ENCODE results near the gene ZNF622.
A peak's percentile ranks its signal among the peaks of the same experiment; 100 is the strongest.

ZNF622 gene, protein sequence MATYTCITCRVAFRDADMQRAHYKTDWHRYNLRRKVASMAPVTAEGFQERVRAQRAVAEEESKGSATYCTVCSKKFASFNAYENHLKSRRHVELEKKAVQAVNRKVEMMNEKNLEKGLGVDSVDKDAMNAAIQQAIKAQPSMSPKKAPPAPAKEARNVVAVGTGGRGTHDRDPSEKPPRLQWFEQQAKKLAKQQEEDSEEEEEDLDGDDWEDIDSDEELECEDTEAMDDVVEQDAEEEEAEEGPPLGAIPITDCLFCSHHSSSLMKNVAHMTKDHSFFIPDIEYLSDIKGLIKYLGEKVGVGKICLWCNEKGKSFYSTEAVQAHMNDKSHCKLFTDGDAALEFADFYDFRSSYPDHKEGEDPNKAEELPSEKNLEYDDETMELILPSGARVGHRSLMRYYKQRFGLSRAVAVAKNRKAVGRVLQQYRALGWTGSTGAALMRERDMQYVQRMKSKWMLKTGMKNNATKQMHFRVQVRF

GRCh38 chr5:16465544-16466432 is at the start of gene ZNF622:
Gene ZNF622 (minus strand): TSS chr5:16465800. CDS start chr5:16465665, 135 bp downstream.
- Mint-ChIP-seq H3K36me3 (peaks cover 54% of the 10 kb centered on the region), H3K27me3 (no peaks in the 10 kb centered on the region), H3K4me1 (peaks cover 68% of the 10 kb centered on the region), H3K27ac (peak within 1 kb of the TSS; percentile 94), H3K9me3 (no peaks in the 10 kb centered on the region), H3K4me3 (peak within 1 kb of the TSS; percentile 98)
- DNase-seq = peak; percentile 94
- CTCF ChIA-PET = interaction anchor here (2.8 kb wide), 1 partner anchor 10 kb away, joined by 15 read pairs; no protein-coding TSS in a partner anchor

- Mint-ChIP-seq H3K36me3 (peaks cover 11% of the 10 kb centered on the region), H3K9me3 (no peaks in the 10 kb centered on the region), H3K4me3 (no peak overlapping the region), H3K27ac (no peak overlapping the region), H3K4me1 (peaks cover 5% of the 10 kb centered on the region), H3K27me3 (no peaks in the 10 kb centered on the region)
- no peak for DNase-seq
- CTCF ChIA-PET = no interaction called here
Observed at GRCh38 chr5:16510098-16510497, 44.5 kb upstream of the ZNF622 start.

- H3K27ac Mint-ChIP-seq = no peak overlapping the region
- CTCF ChIA-PET = no interaction called here
- DNase-seq = no peak
Observed at GRCh38 chr5:16508730-16509531, 43.3 kb upstream of the ZNF622 start.

GRCh38 chr5:16507716-16508115 is 42.1 kb upstream of the ZNF622 start:
- no peaks in the 10 kb centered on the region for H3K27me3 Mint-ChIP-seq
- peaks cover 5% of the 10 kb centered on the region for H3K4me1 Mint-ChIP-seq
- H3K4me3 Mint-ChIP-seq = no peak overlapping the region
- DNase-seq = no peak
- no peaks in the 10 kb centered on the region for H3K9me3 Mint-ChIP-seq
- CTCF ChIA-PET = no interaction called here
- peaks cover 12% of the 10 kb centered on the region for H3K36me3 Mint-ChIP-seq
- H3K27ac Mint-ChIP-seq = no peak overlapping the region

More at GRCh38 chr5:16508730-16509531, 43.3 kb upstream of the ZNF622 start:
- peaks cover 5% of the 10 kb centered on the region for H3K4me1 Mint-ChIP-seq
- H3K9me3 Mint-ChIP-seq = no peaks in the 10 kb centered on the region
- H3K4me3 Mint-ChIP-seq = no peak overlapping the region
- peaks cover 12% of the 10 kb centered on the region for H3K36me3 Mint-ChIP-seq
- no peaks in the 10 kb centered on the region for H3K27me3 Mint-ChIP-seq

- Mint-ChIP-seq H3K27ac (peak overlapping the region; percentile 39), H3K4me3 (no peak overlapping the region), H3K4me1 (peaks cover 5% of the 10 kb centered on the region), H3K27me3 (no peaks in the 10 kb centered on the region), H3K9me3 (peaks cover 2% of the 10 kb centered on the region), H3K36me3 (peaks cover 10% of the 10 kb centered on the region)
- CTCF ChIA-PET = no interaction called here
- no peak for DNase-seq
Observed at GRCh38 chr5:16505904-16506303, 40.3 kb upstream of the ZNF622 start.

DNA sequence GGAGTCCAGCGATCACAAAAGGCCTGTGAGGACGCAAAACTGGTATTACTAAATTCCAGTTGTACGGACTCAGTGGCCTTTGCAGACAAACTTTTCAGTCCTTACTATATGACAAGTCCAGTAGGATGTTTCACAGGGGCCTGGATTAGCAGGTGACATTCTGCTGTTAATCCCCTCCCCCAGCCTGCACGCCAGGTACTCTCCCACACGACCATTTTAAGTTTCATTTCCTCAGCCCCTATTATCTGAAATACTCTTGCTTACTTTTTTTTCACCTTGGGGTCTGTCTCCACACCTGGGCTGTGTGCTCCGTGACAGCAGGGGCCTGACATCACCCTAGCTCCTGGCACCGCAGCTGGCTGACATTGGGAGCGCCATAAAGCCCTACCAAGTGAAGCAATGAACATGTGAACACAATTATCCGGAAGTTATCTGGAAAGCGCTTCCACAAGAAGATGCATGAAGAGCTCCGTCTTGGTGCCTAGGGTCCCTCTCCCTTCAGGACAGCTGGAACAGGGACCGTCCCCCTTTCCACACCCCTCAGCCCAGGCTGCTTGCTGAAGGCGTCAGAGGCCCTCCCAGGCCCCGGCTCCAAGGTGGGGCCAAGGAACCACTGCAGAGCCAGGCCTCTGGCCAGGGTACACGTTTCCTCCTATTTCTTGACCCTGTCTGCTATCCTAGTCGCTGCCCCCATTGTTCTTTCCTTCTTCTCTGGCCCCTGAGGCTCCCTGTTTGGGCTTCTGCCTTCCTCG is 39.7 kb upstream of the ZNF622 start:
- H3K4me3 Mint-ChIP-seq = no peak overlapping the region
- H3K36me3 Mint-ChIP-seq = peaks cover 9% of the 10 kb centered on the region
- CTCF ChIA-PET = no interaction called here
- H3K4me1 Mint-ChIP-seq = peaks cover 3% of the 10 kb centered on the region
- no peaks in the 10 kb centered on the region for H3K27me3 Mint-ChIP-seq
- DNase-seq = no peak
- H3K9me3 Mint-ChIP-seq = peaks cover 2% of the 10 kb centered on the region
- peak overlapping the region; percentile 39 for H3K27ac Mint-ChIP-seq

DNA sequence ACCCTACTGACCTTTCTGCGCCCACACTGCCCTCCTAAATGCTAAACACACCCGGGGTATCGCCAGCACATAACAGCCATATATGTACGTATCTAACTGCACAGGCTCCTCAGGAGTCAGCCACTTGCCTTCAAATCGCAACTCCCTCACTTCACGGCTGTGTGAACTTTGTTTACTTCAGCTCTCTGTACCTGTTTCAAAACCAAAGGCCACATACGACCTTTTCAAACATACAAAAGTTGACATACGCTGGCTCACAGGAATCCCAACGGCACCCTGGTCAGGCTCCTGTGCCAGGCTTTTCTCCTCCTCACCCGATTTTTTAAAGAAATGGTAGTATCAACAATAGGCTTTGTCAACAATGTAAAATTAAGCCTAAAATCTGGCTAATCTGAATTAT is 39.0 kb upstream of the ZNF622 start:
- H3K27ac Mint-ChIP-seq = no peak overlapping the region
- peaks cover 5% of the 10 kb centered on the region for H3K9me3 Mint-ChIP-seq
- peaks cover 11% of the 10 kb centered on the region for H3K36me3 Mint-ChIP-seq
- CTCF ChIA-PET = no interaction called here
- no peaks in the 10 kb centered on the region for H3K27me3 Mint-ChIP-seq
- H3K4me1 Mint-ChIP-seq = no peaks in the 10 kb centered on the region
- no peak overlapping the region for H3K4me3 Mint-ChIP-seq
- no peak for DNase-seq

- Mint-ChIP-seq H3K27ac (no peak overlapping the region), H3K36me3 (peaks cover 13% of the 10 kb centered on the region), H3K4me1 (no peaks in the 10 kb centered on the region), H3K4me3 (no peak overlapping the region), H3K9me3 (peaks cover 5% of the 10 kb centered on the region), H3K27me3 (no peaks in the 10 kb centered on the region)
- DNase-seq = no peak
- CTCF ChIA-PET = no interaction called here
Observed at GRCh38 chr5:16502866-16503265, 37.3 kb upstream of the ZNF622 start.

GRCh38 chr5:16500024-16500423 is 34.4 kb upstream of the ZNF622 start:
- H3K9me3 Mint-ChIP-seq = peaks cover 18% of the 10 kb centered on the region
- no peak for DNase-seq
- H3K4me3 Mint-ChIP-seq = no peak overlapping the region
- peaks cover 15% of the 10 kb centered on the region for H3K36me3 Mint-ChIP-seq
- H3K27ac Mint-ChIP-seq = no peak overlapping the region
- H3K27me3 Mint-ChIP-seq = no peaks in the 10 kb centered on the region
- no peaks in the 10 kb centered on the region for H3K4me1 Mint-ChIP-seq
- CTCF ChIA-PET = no interaction called here

DNA sequence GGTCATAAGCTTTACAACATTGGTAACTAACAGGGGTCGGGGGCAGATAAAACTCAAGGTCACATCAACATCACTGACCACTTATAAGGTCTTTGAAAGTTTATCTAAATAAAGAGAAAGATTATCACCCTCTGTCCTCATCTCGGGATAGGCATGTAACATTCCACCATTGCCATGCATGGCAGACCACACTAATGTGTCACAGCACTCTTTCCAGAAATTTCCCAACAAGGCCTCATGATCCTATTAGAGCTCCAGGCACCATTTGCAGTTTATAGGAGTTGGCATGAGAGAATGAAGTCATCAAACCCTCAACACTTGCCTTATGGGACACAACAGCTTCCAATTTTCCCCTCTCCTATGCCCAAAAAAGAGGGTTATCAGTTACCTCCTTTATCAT is 31.9 kb upstream of the ZNF622 start:
- DNase-seq = no peak
- peaks cover 21% of the 10 kb centered on the region for H3K36me3 Mint-ChIP-seq
- no peaks in the 10 kb centered on the region for H3K4me1 Mint-ChIP-seq
- H3K9me3 Mint-ChIP-seq = peaks cover 26% of the 10 kb centered on the region
- H3K4me3 Mint-ChIP-seq = no peak overlapping the region
- H3K27ac Mint-ChIP-seq = no peak overlapping the region
- H3K27me3 Mint-ChIP-seq = no peaks in the 10 kb centered on the region
- CTCF ChIA-PET = no interaction called here

DNA sequence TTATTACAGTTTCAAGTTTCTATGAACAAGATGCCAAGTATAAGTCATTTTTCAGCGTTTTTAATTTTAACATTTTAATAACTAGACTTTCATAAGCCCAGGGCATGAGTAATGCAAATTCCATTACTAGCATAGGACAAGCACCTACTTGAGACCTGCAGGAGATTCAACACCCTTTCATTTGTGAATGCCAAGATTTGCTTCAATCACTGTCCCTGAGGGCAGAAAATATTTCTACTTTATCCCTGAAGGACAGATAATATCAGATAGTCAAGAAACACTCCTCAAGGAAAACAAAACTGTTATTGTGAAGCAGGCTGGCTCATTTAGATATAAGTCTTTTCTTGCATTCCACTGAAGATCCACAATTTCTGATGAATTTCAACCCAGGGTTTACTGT is 27.7 kb upstream of the ZNF622 start:
- Mint-ChIP-seq H3K27ac (no peak overlapping the region), H3K4me1 (no peaks in the 10 kb centered on the region), H3K27me3 (no peaks in the 10 kb centered on the region), H3K9me3 (peaks cover 21% of the 10 kb centered on the region), H3K4me3 (no peak overlapping the region), H3K36me3 (peaks cover 16% of the 10 kb centered on the region)
- CTCF ChIA-PET = interaction anchor here (0.6 kb wide), 1 partner anchor 19 kb away, joined by 4 read pairs; no protein-coding TSS in a partner anchor
- no peak for DNase-seq

DNA sequence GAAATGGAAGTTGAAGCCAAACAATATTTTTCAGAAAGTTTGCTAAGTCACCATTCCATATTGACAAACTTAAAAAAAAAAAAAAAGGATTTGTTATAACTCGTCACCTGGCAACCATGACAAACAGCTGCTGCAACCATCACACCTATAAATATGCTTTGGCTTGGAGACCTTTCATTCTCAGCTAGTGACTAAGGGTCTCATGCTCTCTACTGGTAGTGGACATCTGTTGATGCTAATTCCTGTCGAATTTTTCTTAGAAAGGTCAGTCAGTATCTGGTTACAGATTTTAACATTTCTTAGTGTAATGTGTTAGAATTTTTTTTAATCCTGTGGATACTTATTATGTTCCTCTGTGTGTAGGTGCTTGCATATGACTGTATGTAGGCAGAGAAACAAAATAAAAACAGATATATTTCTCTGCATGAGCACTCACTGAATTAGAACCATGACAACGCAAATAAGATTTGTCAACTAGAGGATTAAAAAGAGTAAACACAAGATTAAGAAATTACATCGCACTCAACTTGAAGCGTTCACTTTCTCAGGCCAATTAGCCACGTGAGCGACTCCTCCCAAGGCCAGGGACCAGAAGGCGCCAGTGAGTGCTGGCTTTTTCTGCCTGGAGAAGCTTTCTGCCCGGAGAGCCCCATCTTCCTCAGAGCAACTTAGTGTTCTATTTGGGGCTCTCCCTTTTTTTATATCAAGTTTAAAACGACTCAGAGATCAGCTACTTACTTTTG is 27.0 kb upstream of the ZNF622 start:
- H3K9me3 Mint-ChIP-seq = peaks cover 21% of the 10 kb centered on the region
- no peaks in the 10 kb centered on the region for H3K4me1 Mint-ChIP-seq
- no peak overlapping the region for H3K27ac Mint-ChIP-seq
- CTCF ChIA-PET = interaction anchor here (0.6 kb wide), 3 partner anchors 10 to 32 kb away, joined by 3 to 6 read pairs (median 4); no protein-coding TSS in a partner anchor
- H3K4me3 Mint-ChIP-seq = no peak overlapping the region
- DNase-seq = no peak
- peaks cover 20% of the 10 kb centered on the region for H3K36me3 Mint-ChIP-seq
- no peaks in the 10 kb centered on the region for H3K27me3 Mint-ChIP-seq

GRCh38 chr5:16490911-16491310 is 25.3 kb upstream of the ZNF622 start:
- DNase-seq = no peak
- H3K4me1 Mint-ChIP-seq = peaks cover 12% of the 10 kb centered on the region
- H3K4me3 Mint-ChIP-seq = no peak overlapping the region
- H3K27me3 Mint-ChIP-seq = no peaks in the 10 kb centered on the region
- CTCF ChIA-PET = no interaction called here
- H3K27ac Mint-ChIP-seq = no peak overlapping the region
- H3K36me3 Mint-ChIP-seq = peaks cover 10% of the 10 kb centered on the region
- peaks cover 11% of the 10 kb centered on the region for H3K9me3 Mint-ChIP-seq

Measured in activated naive CD4-positive, alpha-beta T cell treated with anti-CD3 and anti-CD28 coated beads, Interleukin-2, amount 10 ng/mL, durations not matched to agents 7 days and 5 days (primary cell).